A549 (cell line): ENCODE measurements around the gene GFM1.

ENCODE experiments used
- CEBPB ChIP-seq, 2 experiments: fragments of >200 bp in 1 of 2; sonication (Bioruptor Twin) in 1 of 2; formaldehyde crosslinking in 1 of 2; IDR thresholded peaks; 2 replicates each; pipeline ENCODE4 v1.6.1; 2012 to 2016
- CHD2 ChIP-seq: fragments of 150-350 bp; IDR thresholded peaks from 2 replicates; pipeline ENCODE4 v1.6.1; 2014; ENCODE audit warnings: low read length; ENCODE audit not compliant: partially characterized antibody
- CHD4 ChIP-seq: fragments of 200-600 bp; sonication (generic); IDR thresholded peaks from 2 replicates; pipeline ENCODE4 v1.6.1; 2016; ENCODE audit warnings: antibody characterized with exemption, mild to moderate bottlenecking, borderline replicate concordance
- POLR2A ChIP-seq: IDR thresholded peaks from 2 replicates; pipeline ENCODE4 v1.6.1; 2012; ENCODE audit warnings: mild to moderate bottlenecking, low read length
- RAD21 ChIP-seq, 2 experiments: fragments of >200 bp in 1 of 2; sonication (Bioruptor Twin) in 1 of 2; formaldehyde crosslinking in 1 of 2; IDR thresholded peaks in 1 of 2; conservative IDR thresholded peaks in 1 of 2; 2 replicates in 1 of 2; 3 replicates in 1 of 2; pipeline ENCODE4 v1.6.1; 2012 to 2018; ENCODE audit warnings: inconsistent platforms in 1 of 2
- RFX5 ChIP-seq: fragments of 450-650 bp; IDR thresholded peaks from 2 replicates; pipeline ENCODE4 v1.7.1; 2014; ENCODE audit warnings: antibody characterized with exemption, mild to moderate bottlenecking, moderate library complexity
- TF ChIP-seq, protein P1 (sequence below): fragments of >200 bp; sonication (Bioruptor Twin); formaldehyde crosslinking; IDR thresholded peaks from 3 replicates; pipeline ENCODE4 v1.5.1; 2016

DNA sequence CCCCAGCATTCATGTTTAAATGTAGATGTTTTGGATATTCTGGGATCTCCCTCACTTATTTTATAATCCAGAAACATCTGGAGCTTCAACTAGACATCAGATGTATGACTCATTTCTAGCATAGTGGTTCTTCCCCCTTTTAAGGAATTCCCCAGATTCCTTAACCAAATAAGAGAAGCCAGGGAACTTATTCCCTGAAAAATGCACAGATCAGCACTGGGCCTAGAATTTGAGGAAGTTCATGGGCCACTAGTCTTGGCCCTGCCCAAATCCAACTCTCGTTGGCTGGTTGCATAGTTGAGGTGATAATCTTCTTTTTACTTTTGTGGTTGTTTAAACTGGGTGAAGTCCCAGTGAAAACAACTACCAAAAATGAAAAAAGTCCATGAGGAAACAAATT lies 67.6 kb downstream of the GFM1 start:
- TF ChIP-seq, protein P1, sequence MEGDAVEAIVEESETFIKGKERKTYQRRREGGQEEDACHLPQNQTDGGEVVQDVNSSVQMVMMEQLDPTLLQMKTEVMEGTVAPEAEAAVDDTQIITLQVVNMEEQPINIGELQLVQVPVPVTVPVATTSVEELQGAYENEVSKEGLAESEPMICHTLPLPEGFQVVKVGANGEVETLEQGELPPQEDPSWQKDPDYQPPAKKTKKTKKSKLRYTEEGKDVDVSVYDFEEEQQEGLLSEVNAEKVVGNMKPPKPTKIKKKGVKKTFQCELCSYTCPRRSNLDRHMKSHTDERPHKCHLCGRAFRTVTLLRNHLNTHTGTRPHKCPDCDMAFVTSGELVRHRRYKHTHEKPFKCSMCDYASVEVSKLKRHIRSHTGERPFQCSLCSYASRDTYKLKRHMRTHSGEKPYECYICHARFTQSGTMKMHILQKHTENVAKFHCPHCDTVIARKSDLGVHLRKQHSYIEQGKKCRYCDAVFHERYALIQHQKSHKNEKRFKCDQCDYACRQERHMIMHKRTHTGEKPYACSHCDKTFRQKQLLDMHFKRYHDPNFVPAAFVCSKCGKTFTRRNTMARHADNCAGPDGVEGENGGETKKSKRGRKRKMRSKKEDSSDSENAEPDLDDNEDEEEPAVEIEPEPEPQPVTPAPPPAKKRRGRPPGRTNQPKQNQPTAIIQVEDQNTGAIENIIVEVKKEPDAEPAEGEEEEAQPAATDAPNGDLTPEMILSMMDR: no peak
- TF ChIP-seq POLR2A (no peak), CHD4 (no peak), RFX5 (no peak), CEBPB (IDR thresholded peaks at IDR 0.05) (no peak), RAD21 (conservative IDR thresholded peaks at IDR 0.05 in 1 of 2, IDR thresholded peaks at IDR 0.05 in 1 of 2) (no peak), CHD2 (no peak)
